ENCODE measurements around the gene BCHE.

- no peak for TF ChIP-seq CTCF (IDR thresholded peaks at IDR 0.05)
- TF ChIP-seq POLR2A (IDR thresholded peaks at IDR 0.05) = no peak
These were observed 108.3 kb downstream of the BCHE start for GRCh38 chr3:165728924-165729323.
